GM21786 (cell line): ENCODE data around the gene RNH1.

Experiments used
- ATAC-seq: cut with Tn5 transposase; IDR thresholded peaks from one replicate; pipeline ENCODE4 v1.9.1; 2021; ENCODE audit not compliant: unreplicated experiment

The RNH1 gene

GRCh38 chr11:537622-538430, 30.8 kb upstream of the RNH1 start:
- no peak for ATAC-seq

GRCh38 chr11:536841-537621, 30.0 kb upstream of the RNH1 start, which contains the start of gene LRRC56:
Gene LRRC56, plus strand, starts transcription at chr11:537527. Its CDS starts 3,158 bp downstream, at chr11:540685.
- peak; percentile 56 for ATAC-seq

GRCh38 chr11:535519-536454, 28.7 kb upstream of the RNH1 start, which contains the start of gene HRAS:
Gene HRAS, minus strand, starts transcription at chr11:535576.
- ATAC-seq = peak; percentile 61

GRCh38 chr11:535210-535518, 28.1 kb upstream of the RNH1 start:
- peak; percentile 8 for ATAC-seq

GRCh38 chr11:534396-535209, 27.6 kb upstream of the RNH1 start:
- no peak for ATAC-seq

GRCh38 chr11:533586-534395, 26.7 kb upstream of the RNH1 start:
- no peak for ATAC-seq

- no peak for ATAC-seq
Measured at GRCh38 chr11:532986-533585, 26.0 kb upstream of the RNH1 start.

- no peak for ATAC-seq
Measured at GRCh38 chr11:532527-532985, 25.5 kb upstream of the RNH1 start.

GRCh38 chr11:531919-532526, 25.0 kb upstream of the RNH1 start:
- ATAC-seq = no peak

- ATAC-seq = no peak
Measured at GRCh38 chr11:530960-531831, 24.2 kb upstream of the RNH1 start.

GRCh38 chr11:529728-530411, 22.8 kb upstream of the RNH1 start:
- no peak for ATAC-seq

- ATAC-seq = no peak
Measured at GRCh38 chr11:528815-529727, 22.0 kb upstream of the RNH1 start.

- no peak for ATAC-seq
Measured at GRCh38 chr11:528166-528814, 21.2 kb upstream of the RNH1 start.

GRCh38 chr11:526192-526591, 19.1 kb upstream of the RNH1 start:
- ATAC-seq = no peak

GRCh38 chr11:521177-521688, 14.2 kb upstream of the RNH1 start:
- ATAC-seq = no peak
